SK-N-SH (cell line): ENCODE measurements around the gene SLC35F5. TPM values are rescaled to one million over a fixed set of nuclear protein-coding genes. Genes with fewer than 3 reads are reported as not detected.

Source experiments
- CTCF ChIA-PET: fragments of 300-600, 350-600 bp; formaldehyde crosslinking; extraction: SDS; loops from one replicate; lab custom pipeline; 2021; lab: Yijun Ruan, JAX
- POLR2A ChIA-PET: fragments of 350-600 bp; sonication (Branson Sonifier 250); formaldehyde crosslinking; extraction: SDS; loops from one replicate; lab custom pipeline; 2020; ENCODE audit warnings: antibody characterized with exemption, inconsistent platforms; lab: Yijun Ruan, JAX
- DNase-seq: peaks from one replicate; pipeline ENCODE4 v3.0.0; 2012
- H2AFZ ChIP-seq: fragments of 200-600 bp; sonication (generic); 2 replicates; pipeline ENCODE4 v1.8.1; 2016; ENCODE audit warnings: antibody characterized with exemption, mild to moderate bottlenecking, low read depth
- H3F3A ChIP-seq: fragments of 200-600 bp; sonication (generic); replicated peaks from 2 replicates; pipeline ENCODE3; 2016; ENCODE audit warnings: antibody characterized with exemption, mild to moderate bottlenecking; ENCODE audit not compliant: insufficient read depth
- H3K27ac ChIP-seq, 2 experiments: fragments of 200-500 bp in 1 of 2; fragments of 200-600 bp in 1 of 2; sonication (Bioruptor generic) in 1 of 2; sonication (generic), shearing (Covaris generic) in 1 of 2; 2 replicates each; pipeline versions ENCODE4 v1.5.1 to v1.6.1; 2014 to 2016; ENCODE audit warnings: low read depth in 2 of 2, inconsistent platforms in 1 of 2, low read length in 1 of 2, mild to moderate bottlenecking in 1 of 2, mixed read lengths in 1 of 2
- H3K27me3 ChIP-seq: fragments of 200-600 bp; sonication (generic), shearing (Covaris generic); 2 replicates; pipeline ENCODE4 v1.6.1; 2016; ENCODE audit warnings: mixed run types; ENCODE audit not compliant: insufficient read depth
- H3K36me3 ChIP-seq, 2 experiments: fragments of 200-500 bp in 1 of 2; fragments of 200-600 bp in 1 of 2; sonication (Bioruptor generic) in 1 of 2; sonication (generic) in 1 of 2; replicated peaks in 1 of 2; 2 replicates each; pipeline versions ENCODE3 to v1.5.1; 2014 to 2016; ENCODE audit warnings: low read length in 1 of 2, mild to moderate bottlenecking in 1 of 2; ENCODE audit not compliant: insufficient read depth in 2 of 2, control insufficient read depth in 1 of 2
- H3K4me1 ChIP-seq, 2 experiments: fragments of 200-500 bp in 1 of 2; fragments of 200-600 bp in 1 of 2; sonication (Bioruptor generic) in 1 of 2; sonication (generic), shearing (Covaris generic) in 1 of 2; 2 replicates each; pipeline versions ENCODE4 v1.5.1 to v1.6.1; 2014 to 2016; ENCODE audit warnings: low read depth in 1 of 2, low read length in 1 of 2, mixed run types in 1 of 2; ENCODE audit not compliant: insufficient read depth in 2 of 2, control insufficient read depth in 1 of 2
- H3K4me2 ChIP-seq: fragments of 200-600 bp; sonication (generic), shearing (Covaris generic); 2 replicates; pipeline ENCODE4 v1.6.1; 2017; ENCODE audit warnings: mixed run types
- H3K4me3 ChIP-seq, 2 experiments: fragments of 200-500 bp in 1 of 2; fragments of 200-600 bp in 1 of 2; sonication (Bioruptor generic) in 1 of 2; sonication (generic), shearing (Covaris generic) in 1 of 2; 2 replicates each; pipeline versions ENCODE4 v1.5.1 to v1.8.1; 2014 to 2016; ENCODE audit warnings: low read depth in 2 of 2, inconsistent platforms in 1 of 2, low read length in 1 of 2, mild to moderate bottlenecking in 1 of 2, mixed read lengths in 1 of 2, moderate library complexity in 1 of 2
- H3K79me2 ChIP-seq: fragments of 200-600 bp; sonication (generic); 2 replicates; pipeline ENCODE4 v1.8.1; 2017; ENCODE audit warnings: mild to moderate bottlenecking; ENCODE audit not compliant: insufficient read depth
- H3K9ac ChIP-seq: fragments of 200-600 bp; sonication (generic); 2 replicates; pipeline ENCODE4 v1.6.1; 2017; ENCODE audit warnings: mixed run types
- H3K9me2 ChIP-seq: fragments of 200-600 bp; sonication (generic); 2 replicates; pipeline ENCODE4 v1.6.1; 2017; ENCODE audit warnings: mixed run types
- H3K9me3 ChIP-seq: fragments of 200-600 bp; sonication (generic); 2 replicates; pipeline ENCODE4 v1.6.1; 2017; ENCODE audit warnings: mixed run types, mild to moderate bottlenecking, moderate library complexity
- H4K20me1 ChIP-seq: fragments of 200-600 bp; sonication (generic); 2 replicates; pipeline ENCODE4 v1.6.1; 2017; ENCODE audit warnings: mild to moderate bottlenecking, mixed run types; ENCODE audit not compliant: insufficient read depth
- ELF1 ChIP-seq: IDR thresholded peaks from 2 replicates; pipeline ENCODE4 v1.4.0; 2012
- EZH2phosphoT487 ChIP-seq: fragments of 200-600 bp; sonication (generic); IDR thresholded peaks from 2 replicates; pipeline ENCODE4 v1.6.1; 2017; ENCODE audit warnings: low read depth, mixed run types, mild to moderate bottlenecking, antibody characterized with exemption, moderate library complexity, borderline replicate concordance
- FOSL2 ChIP-seq: IDR thresholded peaks from 2 replicates; pipeline ENCODE4 v1.4.0; 2012; ENCODE audit warnings: low read depth, mild to moderate bottlenecking, moderate library complexity, borderline replicate concordance
- GATA2 ChIP-seq: sonication (generic); formaldehyde crosslinking; IDR thresholded peaks from 2 replicates; pipeline ENCODE4 v1.5.0; 2020; ENCODE audit warnings: mild to moderate bottlenecking, missing genetic modification reagents
- IRF3 ChIP-seq: fragments of 150-350 bp; IDR thresholded peaks from 2 replicates; pipeline ENCODE4 v1.6.1; 2016; ENCODE audit warnings: mild to moderate bottlenecking, low read depth, low read length
- MAX ChIP-seq: IDR thresholded peaks from 2 replicates; pipeline ENCODE4 v1.4.0; 2012; ENCODE audit warnings: low read depth
- MEF2A ChIP-seq: IDR thresholded peaks from 2 replicates; pipeline ENCODE4 v1.4.0; 2012; ENCODE audit warnings: low read depth, borderline replicate concordance
- MXI1 ChIP-seq: IDR thresholded peaks from 2 replicates; pipeline ENCODE4 v1.6.1; 2012; ENCODE audit warnings: mild to moderate bottlenecking, low read depth, low read length, improper control_type of control experiment
- NFIC ChIP-seq: IDR thresholded peaks from 2 replicates; pipeline ENCODE4 v1.4.0; 2012; ENCODE audit warnings: borderline replicate concordance
- NRF1 ChIP-seq: IDR thresholded peaks from 2 replicates; pipeline ENCODE4 v1.6.1; 2012; ENCODE audit warnings: low read depth, mild to moderate bottlenecking, low read length
- POLR2AphosphoS5 ChIP-seq: IDR thresholded peaks from 2 replicates; pipeline ENCODE4 v1.6.1; 2012; ENCODE audit warnings: low read depth, low read length
- RAD21 ChIP-seq: IDR thresholded peaks from 2 replicates; pipeline ENCODE4 v1.6.1; 2012; ENCODE audit warnings: mild to moderate bottlenecking, low read length
- RFX5 ChIP-seq: IDR thresholded peaks from 2 replicates; pipeline ENCODE4 v1.6.1; 2012; ENCODE audit warnings: mild to moderate bottlenecking, improper control_type of control experiment, low read length
- RXRA ChIP-seq: IDR thresholded peaks from 2 replicates; pipeline ENCODE4 v1.4.0; 2012; ENCODE audit warnings: low read depth, mild to moderate bottlenecking, borderline replicate concordance
- SMC3 ChIP-seq: IDR thresholded peaks from 2 replicates; pipeline ENCODE4 v1.6.1; 2012; ENCODE audit warnings: low read depth, low read length, improper control_type of control experiment
- TCF12 ChIP-seq: IDR thresholded peaks from 2 replicates; pipeline ENCODE4 v1.4.0; 2012
- USF1 ChIP-seq: IDR thresholded peaks from 2 replicates; pipeline ENCODE4 v1.4.0; 2012; ENCODE audit warnings: low read depth, borderline replicate concordance
- YY1 ChIP-seq: IDR thresholded peaks from 2 replicates; pipeline ENCODE4 v1.4.0; 2012; ENCODE audit warnings: low read depth, mild to moderate bottlenecking
- WGBS: methylation state at CpG from one replicate; pipeline ENCODE4 v1.1.6; 2017; ENCODE audit warnings: low lambda C conversion rate; 5-methylcytosine and 5-hydroxymethylcytosine counted together
- polyA plus RNA-seq, 3 experiments: library from polyadenylated mRNA; depleted of rRNA; stranded (reverse); fragments of >200 nt; gene quantifications; 2 replicates each; pipeline ENCODE4 v1.2.3, GENCODE V29; 2012
- TF ChIP-seq, protein P1 (sequence below): fragments of 200-600 bp; sonication (generic); IDR thresholded peaks from 2 replicates; pipeline ENCODE4 v1.6.1; 2017; ENCODE audit warnings: antibody characterized with exemption, mild to moderate bottlenecking, moderate library complexity
- TF ChIP-seq, protein P2 (sequence below): IDR thresholded peaks from 2 replicates; pipeline ENCODE4; 2012

SLC35F5 gene
- polyA plus RNA-seq, 1 of the 3 experiments (the other 2 are of a cell fraction): 16.8 TPM

- CTCF ChIA-PET: no interaction called here
- Histone ChIP-seq H2AFZ (no peak overlapping the region), H4K20me1 (no peaks in the 10 kb centered on the region), H3K27ac (no peak overlapping the region), H3F3A (no peaks in the 10 kb centered on the region), H3K4me2 (no peak overlapping the region), H3K4me3 (no peak overlapping the region), H3K4me1 (no peaks in the 10 kb centered on the region), H3K9me2 (no peaks in the 10 kb centered on the region), H3K36me3 (no peaks in the 10 kb centered on the region), H3K27me3 (no peaks in the 10 kb centered on the region), H3K79me2 (no peaks in the 10 kb centered on the region), H3K9me3 (no peaks in the 10 kb centered on the region), H3K9ac (no peak overlapping the region)
- POLR2A ChIA-PET: no interaction called here
- 80% methylated on average over 4 of the region's 4 CpGs for WGBS
- TF ChIP-seq, protein P1, sequence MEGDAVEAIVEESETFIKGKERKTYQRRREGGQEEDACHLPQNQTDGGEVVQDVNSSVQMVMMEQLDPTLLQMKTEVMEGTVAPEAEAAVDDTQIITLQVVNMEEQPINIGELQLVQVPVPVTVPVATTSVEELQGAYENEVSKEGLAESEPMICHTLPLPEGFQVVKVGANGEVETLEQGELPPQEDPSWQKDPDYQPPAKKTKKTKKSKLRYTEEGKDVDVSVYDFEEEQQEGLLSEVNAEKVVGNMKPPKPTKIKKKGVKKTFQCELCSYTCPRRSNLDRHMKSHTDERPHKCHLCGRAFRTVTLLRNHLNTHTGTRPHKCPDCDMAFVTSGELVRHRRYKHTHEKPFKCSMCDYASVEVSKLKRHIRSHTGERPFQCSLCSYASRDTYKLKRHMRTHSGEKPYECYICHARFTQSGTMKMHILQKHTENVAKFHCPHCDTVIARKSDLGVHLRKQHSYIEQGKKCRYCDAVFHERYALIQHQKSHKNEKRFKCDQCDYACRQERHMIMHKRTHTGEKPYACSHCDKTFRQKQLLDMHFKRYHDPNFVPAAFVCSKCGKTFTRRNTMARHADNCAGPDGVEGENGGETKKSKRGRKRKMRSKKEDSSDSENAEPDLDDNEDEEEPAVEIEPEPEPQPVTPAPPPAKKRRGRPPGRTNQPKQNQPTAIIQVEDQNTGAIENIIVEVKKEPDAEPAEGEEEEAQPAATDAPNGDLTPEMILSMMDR: peak; percentile 12; the same call in 1 of the 2 replicates
- TF ChIP-seq, protein P2, sequence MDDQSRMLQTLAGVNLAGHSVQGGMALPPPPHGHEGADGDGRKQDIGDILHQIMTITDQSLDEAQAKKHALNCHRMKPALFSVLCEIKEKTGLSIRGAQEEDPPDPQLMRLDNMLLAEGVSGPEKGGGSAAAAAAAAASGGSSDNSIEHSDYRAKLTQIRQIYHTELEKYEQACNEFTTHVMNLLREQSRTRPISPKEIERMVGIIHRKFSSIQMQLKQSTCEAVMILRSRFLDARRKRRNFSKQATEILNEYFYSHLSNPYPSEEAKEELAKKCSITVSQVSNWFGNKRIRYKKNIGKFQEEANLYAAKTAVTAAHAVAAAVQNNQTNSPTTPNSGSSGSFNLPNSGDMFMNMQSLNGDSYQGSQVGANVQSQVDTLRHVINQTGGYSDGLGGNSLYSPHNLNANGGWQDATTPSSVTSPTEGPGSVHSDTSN: no peak
- DNase-seq: no peak
Observed at GRCh38 chr2:113767811-113768460, 11.5 kb upstream of the SLC35F5 start.

GRCh38 chr2:113765276-113765675 lies 8.8 kb upstream of the SLC35F5 start:
- H2AFZ ChIP-seq: no peak overlapping the region
- no peaks in the 10 kb centered on the region for H3K9me3 ChIP-seq
- 0 out of 4 replicates have a peak, but pooled peaks cover 0 to 12% of the 10 kb centered on the region in 2 experiments for H3K4me1 ChIP-seq
- POLR2A ChIA-PET: no interaction called here
- no peak overlapping the region for H3K4me3 ChIP-seq
- H3K79me2 ChIP-seq: no peaks in the 10 kb centered on the region
- H3K9ac ChIP-seq: no peak overlapping the region
- no peak for DNase-seq
- no peak overlapping the region for H3K4me2 ChIP-seq
- no peak for TF ChIP-seq USF1
- no peak for TF ChIP-seq MAX
- no peak for TF ChIP-seq RAD21
- TF ChIP-seq EZH2phosphoT487: no peak
- TF ChIP-seq MXI1: no peak
- no peak for TF ChIP-seq RXRA
- TF ChIP-seq IRF3: no peak
- TF ChIP-seq FOSL2: no peak
- TF ChIP-seq TCF12: no peak
- TF ChIP-seq MEF2A: no peak
- TF ChIP-seq NRF1: no peak
- TF ChIP-seq POLR2AphosphoS5: no peak
- TF ChIP-seq YY1: no peak
- no peak for TF ChIP-seq SMC3
- TF ChIP-seq ELF1: no peak
- no peak for TF ChIP-seq NFIC
- no peak for TF ChIP-seq GATA2
- no peak for TF ChIP-seq RFX5
- no peaks in the 10 kb centered on the region for H4K20me1 ChIP-seq
- H3K36me3 ChIP-seq: no peaks in the 10 kb centered on the region
- peaks cover 10% of the 10 kb centered on the region for H3F3A ChIP-seq
- no peaks in the 10 kb centered on the region for H3K9me2 ChIP-seq
- CTCF ChIA-PET: no interaction called here
- H3K27me3 ChIP-seq: no peaks in the 10 kb centered on the region
- 77% methylated on average over 4 of the region's 4 CpGs for WGBS
- no peak overlapping the region for H3K27ac ChIP-seq
